Loucy (cell line): ENCODE measurements around the gene LY86.

Experiments used
- H2AFZ ChIP-seq: fragments of 200-600 bp; sonication (generic); 2 replicates; pipeline ENCODE4 v1.6.0; 2016; ENCODE audit warnings: antibody characterized with exemption, mild to moderate bottlenecking, low read length, moderate library complexity
- H3F3A ChIP-seq: fragments of 200-600 bp; 2 replicates; pipeline ENCODE4 v1.6.0; 2016; ENCODE audit warnings: antibody characterized with exemption, low read depth, mild to moderate bottlenecking
- H3K27me3 ChIP-seq: fragments of 200-600 bp; sonication (generic); 2 replicates; pipeline ENCODE4 v1.6.1; 2014; ENCODE audit warnings: low read length, mild to moderate bottlenecking; ENCODE audit not compliant: insufficient read depth, poor library complexity, severe bottlenecking
- H3K36me3 ChIP-seq: fragments of 200-600 bp; sonication (generic); 2 replicates; pipeline ENCODE4 v1.6.1; 2016; ENCODE audit warnings: low read length; ENCODE audit not compliant: insufficient read depth
- H3K4me1 ChIP-seq: fragments of 200-600 bp; sonication (generic); 2 replicates; pipeline ENCODE4 v1.5.1; 2014; ENCODE audit warnings: low read length, mild to moderate bottlenecking; ENCODE audit not compliant: insufficient read depth, poor library complexity, severe bottlenecking
- H3K4me2 ChIP-seq: fragments of 200-600 bp; sonication (generic); 2 replicates; pipeline ENCODE4 v1.6.0; 2014; ENCODE audit warnings: antibody characterized with exemption, low read length, low read depth, mild to moderate bottlenecking; ENCODE audit not compliant: poor library complexity, severe bottlenecking
- H3K4me3 ChIP-seq: fragments of 200-600 bp; sonication (generic); 2 replicates; pipeline ENCODE4 v1.5.1; 2014; ENCODE audit warnings: low read length, mild to moderate bottlenecking, mixed read lengths; ENCODE audit not compliant: poor library complexity, severe bottlenecking
- H3K79me2 ChIP-seq: fragments of 200-600 bp; sonication (generic); 2 replicates; pipeline ENCODE4 v1.6.1; 2014; ENCODE audit warnings: low read length; ENCODE audit not compliant: insufficient read depth
- H3K9ac ChIP-seq: fragments of 200-600 bp; sonication (generic); 2 replicates; pipeline ENCODE4 v1.6.0; 2014; ENCODE audit warnings: mild to moderate bottlenecking, low read depth, low read length, moderate library complexity; ENCODE audit not compliant: poor library complexity, severe bottlenecking
- H3K9me2 ChIP-seq: fragments of 200-600 bp; sonication (generic); replicated peaks from 2 replicates; pipeline ENCODE4 v1.6.1; 2016; ENCODE audit warnings: low read depth, low read length, mixed read lengths
- H3K9me3 ChIP-seq: fragments of 200-600 bp; sonication (generic); 2 replicates; pipeline ENCODE4 v1.6.1; 2014; ENCODE audit warnings: mild to moderate bottlenecking, antibody characterized with exemption, low read length, low read depth; ENCODE audit not compliant: insufficient read depth
- H4K20me1 ChIP-seq: fragments of 200-600 bp; sonication (generic); 2 replicates; pipeline ENCODE4 v1.6.0; 2014; ENCODE audit warnings: antibody characterized with exemption, low read length, mild to moderate bottlenecking; ENCODE audit not compliant: insufficient read depth, poor library complexity, severe bottlenecking
- CTCF ChIP-seq: fragments of 200-600 bp; sonication (generic); conservative IDR thresholded peaks from 2 replicates; pipeline ENCODE4 v1.5.1; 2014; ENCODE audit warnings: mild to moderate bottlenecking, antibody characterized with exemption, low read length
- EZH2phosphoT487 ChIP-seq: fragments of 200-600 bp; IDR thresholded peaks from 2 replicates; pipeline ENCODE4 v1.6.1; 2018; ENCODE audit warnings: antibody characterized with exemption, mild to moderate bottlenecking, moderate library complexity, borderline replicate concordance

The LY86 gene

GRCh38 chr6:6543181-6543879 is 45.2 kb upstream of the LY86 start:
- H3K9me3 ChIP-seq = no peaks in the 10 kb centered on the region
- H3K4me1 ChIP-seq = no peaks in the 10 kb centered on the region
- no peak overlapping the region for H3K4me3 ChIP-seq
- H4K20me1 ChIP-seq = no peaks in the 10 kb centered on the region
- H3K79me2 ChIP-seq = no peaks in the 10 kb centered on the region
- no peak overlapping the region for H2AFZ ChIP-seq
- TF ChIP-seq CTCF (no peak), EZH2phosphoT487 (no peak)
- no peak overlapping the region for H3K4me2 ChIP-seq
- peaks cover 17% of the 10 kb centered on the region for H3K27me3 ChIP-seq
- no peak overlapping the region for H3K9ac ChIP-seq
- no peaks in the 10 kb centered on the region for H3K9me2 ChIP-seq
- no peaks in the 10 kb centered on the region for H3F3A ChIP-seq
- H3K36me3 ChIP-seq = no peaks in the 10 kb centered on the region

- H3K27me3 ChIP-seq = peaks cover 10% of the 10 kb centered on the region
- H3K4me1 ChIP-seq = no peaks in the 10 kb centered on the region
- H2AFZ ChIP-seq = no peak overlapping the region
- no peaks in the 10 kb centered on the region for H3K9me2 ChIP-seq
- no peaks in the 10 kb centered on the region for H3F3A ChIP-seq
- H3K9me3 ChIP-seq = no peaks in the 10 kb centered on the region
- H3K4me2 ChIP-seq = no peak overlapping the region
- H3K4me3 ChIP-seq = no peak overlapping the region
- no peaks in the 10 kb centered on the region for H4K20me1 ChIP-seq
- no peak for TF ChIP-seq CTCF
- TF ChIP-seq EZH2phosphoT487 = no peak
- no peak overlapping the region for H3K9ac ChIP-seq
- H3K36me3 ChIP-seq = no peaks in the 10 kb centered on the region
- H3K79me2 ChIP-seq = no peaks in the 10 kb centered on the region
Observed at GRCh38 chr6:6545616-6546317, 42.8 kb upstream of the LY86 start.

- Histone ChIP-seq H4K20me1 (no peaks in the 10 kb centered on the region), H3K9ac (no peak overlapping the region), H3F3A (no peaks in the 10 kb centered on the region), H3K9me3 (no peaks in the 10 kb centered on the region), H3K27me3 (peaks cover 4% of the 10 kb centered on the region), H3K4me2 (no peak overlapping the region), H3K79me2 (no peaks in the 10 kb centered on the region), H3K4me1 (no peaks in the 10 kb centered on the region), H3K9me2 (no peaks in the 10 kb centered on the region), H3K36me3 (no peaks in the 10 kb centered on the region), H2AFZ (no peak overlapping the region), H3K4me3 (no peak overlapping the region)
- TF ChIP-seq CTCF (no peak), EZH2phosphoT487 (no peak)
Observed at GRCh38 chr6:6546318-6547109, 42.0 kb upstream of the LY86 start.
